Measurements from ENCODE around the gene LYST. TPM values are rescaled to one million over a fixed set of nuclear protein-coding genes. Genes with fewer than 3 reads are reported as not detected.

Gene LYST
- polyA plus RNA-seq, 1 of the 3 experiments (the other 2 are of a cell fraction), result 3.9 TPM

- Histone ChIP-seq H3K79me2 (ENCODE audit: insufficient read depth) (peaks cover 84% of the 10 kb centered on the region), H3K36me3 (replicated peaks in 1 of 2; ENCODE audit: control insufficient read depth in 1 of 2, insufficient read depth in 2 of 2, low read length in 1 of 2) (no peaks in the 10 kb centered on the region)
Measured at GRCh38 chr1:235861857-235862256, 4.8 kb downstream of the LYST start.

GRCh38 chr1:235860829-235861228, 5.9 kb downstream of the LYST start:
- peaks cover 11% of the 10 kb centered on the region for H3F3A ChIP-seq (replicated peaks; ENCODE audit: insufficient read depth)
- 86% methylated on average over 1 of the region's 1 CpG for WGBS (ENCODE audit: low lambda C conversion rate)
- no peak overlapping the region for H3K9ac ChIP-seq
- H3K36me3 ChIP-seq (replicated peaks in 1 of 2; ENCODE audit: control insufficient read depth in 1 of 2, insufficient read depth in 2 of 2, low read length in 1 of 2), result no peaks in the 10 kb centered on the region
- peaks cover 82% of the 10 kb centered on the region for H3K79me2 ChIP-seq (ENCODE audit: insufficient read depth)
- no peaks in the 10 kb centered on the region for H4K20me1 ChIP-seq (ENCODE audit: insufficient read depth)
- H3K9me2 ChIP-seq, result no peaks in the 10 kb centered on the region
- CTCF ChIA-PET, result interaction anchor here (0.9 to 1.9 kb wide), 4 partner anchors 18 to 111 kb away, joined by 3 to 7 read pairs (median 4); no protein-coding TSS in a partner anchor
- POLR2A ChIA-PET, result no interaction called here
- peaks cover 0 to 4% of the 10 kb centered on the region in 2 experiments; a peak in 2 of 4 replicates for H3K4me1 ChIP-seq (ENCODE audit: control insufficient read depth in 1 of 2, insufficient read depth in 2 of 2, low read depth in 1 of 2, low read length in 1 of 2)
- no peak overlapping the region for H3K4me2 ChIP-seq
- no peak overlapping the region for H3K27ac ChIP-seq (ENCODE audit: low read depth in 2 of 2, low read length in 1 of 2)
- TF ChIP-seq GABPA (IDR thresholded peaks at IDR 0.05; ENCODE audit: low read depth) (no peak), RXRA (IDR thresholded peaks at IDR 0.05; ENCODE audit: borderline replicate concordance, low read depth) (no peak), SMC3 (IDR thresholded peaks at IDR 0.05; ENCODE audit: low read depth, low read length) (no peak), FOSL2 (IDR thresholded peaks at IDR 0.05; ENCODE audit: borderline replicate concordance, low read depth) (no peak), JUND (IDR thresholded peaks at IDR 0.05) (no peak), GATA2 (CRISPR knock-in tag; IDR thresholded peaks at IDR 0.05) (no peak), USF2 (IDR thresholded peaks at IDR 0.05; ENCODE audit: borderline replicate concordance, low read depth, low read length) (no peak), EZH2phosphoT487 (IDR thresholded peaks at IDR 0.05; ENCODE audit: borderline replicate concordance, low read depth) (no peak), FOXM1 (IDR thresholded peaks at IDR 0.05; ENCODE audit: low read depth) (no peak), IRF3 (IDR thresholded peaks at IDR 0.05; ENCODE audit: low read depth, low read length) (no peak), YY1 (IDR thresholded peaks at IDR 0.05; ENCODE audit: low read depth) (no peak), FOXJ3 (CRISPR knock-in tag; IDR thresholded peaks at IDR 0.05) (no peak), TAF1 (IDR thresholded peaks at IDR 0.05; ENCODE audit: borderline replicate concordance, low read depth, low read length) (no peak), MXI1 (IDR thresholded peaks at IDR 0.05; ENCODE audit: low read depth, low read length) (no peak)
- no peaks in the 10 kb centered on the region for H3K27me3 ChIP-seq (ENCODE audit: insufficient read depth)
- no peak overlapping the region for H2AFZ ChIP-seq (ENCODE audit: low read depth)
- H3K4me3 ChIP-seq (ENCODE audit: low read depth in 2 of 2, low read length in 1 of 2), result no peak overlapping the region
- no peaks in the 10 kb centered on the region for H3K9me3 ChIP-seq
- DNase-seq, result no peak

More at GRCh38 chr1:235861857-235862256, 4.8 kb downstream of the LYST start:
- H3K4me2 ChIP-seq, result no peak overlapping the region
- H3F3A ChIP-seq (replicated peaks; ENCODE audit: insufficient read depth), result peaks cover 5% of the 10 kb centered on the region
- H3K9me3 ChIP-seq, result no peaks in the 10 kb centered on the region
- H4K20me1 ChIP-seq (ENCODE audit: insufficient read depth), result no peaks in the 10 kb centered on the region
- H3K9me2 ChIP-seq, result no peaks in the 10 kb centered on the region
- POLR2A ChIA-PET, result no interaction called here
- no peak overlapping the region for H2AFZ ChIP-seq (ENCODE audit: low read depth)
- no peak overlapping the region for H3K9ac ChIP-seq
- H3K27ac ChIP-seq (ENCODE audit: low read depth in 2 of 2, low read length in 1 of 2), result no peak overlapping the region
- CTCF ChIA-PET, result interaction anchor here (1.0 to 5.9 kb wide), 2 partner anchors 110 kb away, joined by 5 to 87 read pairs; no protein-coding TSS in a partner anchor
- TF ChIP-seq TCF12 (IDR thresholded peaks at IDR 0.05) (no peak), PBX3 (IDR thresholded peaks at IDR 0.05) (no peak), NFIC (IDR thresholded peaks at IDR 0.05; ENCODE audit: borderline replicate concordance) (no peak), SMC3 (IDR thresholded peaks at IDR 0.05; ENCODE audit: low read depth, low read length) (no peak)
- no peak for DNase-seq
- no peaks in the 10 kb centered on the region for H3K27me3 ChIP-seq (ENCODE audit: insufficient read depth)
- H3K4me3 ChIP-seq (ENCODE audit: low read depth in 2 of 2, low read length in 1 of 2), result no peak overlapping the region
- peaks cover 0 to 5% of the 10 kb centered on the region in 2 experiments; a peak in 2 of 4 replicates for H3K4me1 ChIP-seq (ENCODE audit: control insufficient read depth in 1 of 2, insufficient read depth in 2 of 2, low read depth in 1 of 2, low read length in 1 of 2)
